RWPE1 (cell line): ENCODE measurements around the gene HSPD1.
A peak's percentile ranks its signal among the peaks of the same experiment; 100 is the strongest.

Experiments used
- CTCF ChIA-PET: fragments of 350-600 bp; sonication (Branson Sonifier 250); formaldehyde crosslinking; extraction: SDS; loops from one replicate; lab custom pipeline; 2021; lab: Yijun Ruan, JAX
- POLR2A ChIA-PET: fragments of 400-600 bp; formaldehyde crosslinking; extraction: SDS; loops from one replicate; lab custom pipeline; 2020; ENCODE audit warnings: antibody characterized with exemption; ENCODE audit not compliant: low non-redundant PET; lab: Yijun Ruan, JAX
- DNase-seq: peaks from one replicate; pipeline ENCODE4 v3.0.0; 2012; ENCODE audit warnings: low spot score
- H3K27ac ChIP-seq: fragments of 450-650 bp; 2 replicates; pipeline ENCODE4 v1.5.1; 2017
- CTCF ChIP-seq: fragments of 450-650 bp; conservative IDR thresholded peaks from 2 replicates; pipeline ENCODE4 v1.5.1; 2017; ENCODE audit warnings: low read depth, mild to moderate bottlenecking

The HSPD1 gene

GRCh38 chr2:197517150-197517549 is 17.5 kb upstream of the HSPD1 start:
- POLR2A ChIA-PET = no interaction called here
- no peak overlapping the region for H3K27ac ChIP-seq
- no peak for DNase-seq
- CTCF ChIA-PET = no interaction called here
- TF ChIP-seq CTCF = no peak

GRCh38 chr2:197516393-197516761 is 16.7 kb upstream of the HSPD1 start:
- ChIA-PET POLR2A (interaction anchor here (0.6 to 1.3 kb wide), 4 partner anchors 15 to 57 kb away, joined by 5 to 10 read pairs (median 7); partner anchors contain the start of genes HSPD1 and HSPE1), CTCF (no interaction called here)
- TF ChIP-seq CTCF = no peak
- DNase-seq = peak; percentile 54
- peak overlapping the region; percentile 86 for H3K27ac ChIP-seq

GRCh38 chr2:197515739-197516392 is 16.2 kb upstream of the HSPD1 start, which contains the start of gene MOB4:
MOB4 (plus strand) TSS chr2:197516066; CDS start chr2:197516087, 21 bp downstream.
- POLR2A ChIA-PET = interaction anchor here (0.6 to 1.3 kb wide), 5 partner anchors 13 to 56 kb away, joined by 4 to 10 read pairs (median 7); partner anchors contain the start of genes HSPD1 and HSPE1
- TF ChIP-seq CTCF = no peak
- H3K27ac ChIP-seq = peak within 1 kb of the TSS; percentile 86
- peak; percentile 87 for DNase-seq
- CTCF ChIA-PET = no interaction called here

- CTCF ChIA-PET = no interaction called here
- TF ChIP-seq CTCF = no peak
- POLR2A ChIA-PET = interaction anchor here (1.1 to 1.3 kb wide), 3 partner anchors 12 to 16 kb away, joined by 4 to 10 read pairs (median 7); partner anchors contain the start of genes HSPD1 and HSPE1
- peak overlapping the region; percentile 86 for H3K27ac ChIP-seq
- DNase-seq = no peak
Observed at GRCh38 chr2:197515315-197515738, 15.7 kb upstream of the HSPD1 start.

- ChIA-PET POLR2A (interaction anchor here (1.1 kb wide), 1 partner anchor 12 kb away, joined by 4 read pairs; no protein-coding TSS in a partner anchor), CTCF (no interaction called here)
- DNase-seq = no peak
- no peak overlapping the region for H3K27ac ChIP-seq
- no peak for TF ChIP-seq CTCF
Observed at GRCh38 chr2:197514754-197515153, 15.1 kb upstream of the HSPD1 start.

- CTCF ChIA-PET = no interaction called here
- POLR2A ChIA-PET = interaction anchor here (0.6 to 0.9 kb wide), 2 partner anchors 14 to 30 kb away, joined by 4 to 17 read pairs; partner anchors contain the start of genes HSPD1 and HSPE1
- no peak overlapping the region for H3K27ac ChIP-seq
- DNase-seq = no peak
- TF ChIP-seq CTCF = no peak
Observed at GRCh38 chr2:197513915-197514314, 14.3 kb upstream of the HSPD1 start.
